ENCODE data around the gene MYO6. TPM values are rescaled to one million over a fixed set of nuclear protein-coding genes. Genes with fewer than 3 reads are reported as not detected.

Gene MYO6
- total and polyA plus RNA-seq, 5 experiments from 2014 or later: 0.91 to 5.6 (median 1.5) TPM

DNA sequence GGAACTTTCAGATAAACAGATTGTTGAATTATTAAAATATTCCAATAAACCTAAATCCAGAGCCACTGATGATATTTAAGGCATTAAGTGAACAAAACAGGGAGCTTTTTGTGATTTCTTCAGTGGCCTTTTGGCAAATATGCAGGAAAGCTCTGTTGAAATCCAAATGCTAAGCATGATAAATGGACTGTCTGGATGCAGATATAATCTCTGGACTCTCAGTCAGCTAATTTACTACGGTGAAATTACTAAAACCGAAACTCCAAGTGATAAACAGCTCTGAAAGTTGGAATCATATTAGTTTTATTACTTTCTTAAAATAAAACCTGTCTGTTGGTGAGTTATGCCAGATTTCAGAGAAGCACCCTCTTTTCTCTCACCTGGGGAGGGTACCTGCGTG lies 203.1 kb downstream of the MYO6 start:
- no peak overlapping the region for H3K4me3 Mint-ChIP-seq
- POLR2A ChIA-PET: no interaction called here
- H3K4me1 Mint-ChIP-seq: no peaks in the 10 kb centered on the region
- ATAC-seq (no peak), DNase-seq (no peak)
- no peak overlapping the region for H3K27ac Mint-ChIP-seq
- no peaks in the 10 kb centered on the region for H3K36me3 Mint-ChIP-seq
- H3K27me3 Mint-ChIP-seq: peaks cover 0 to 3% (median 2%) of the 10 kb centered on the region in 5 donors
- peaks cover 0 to 7% (median 3%) of the 10 kb centered on the region in 9 donors for H3K9me3 Mint-ChIP-seq

DNA sequence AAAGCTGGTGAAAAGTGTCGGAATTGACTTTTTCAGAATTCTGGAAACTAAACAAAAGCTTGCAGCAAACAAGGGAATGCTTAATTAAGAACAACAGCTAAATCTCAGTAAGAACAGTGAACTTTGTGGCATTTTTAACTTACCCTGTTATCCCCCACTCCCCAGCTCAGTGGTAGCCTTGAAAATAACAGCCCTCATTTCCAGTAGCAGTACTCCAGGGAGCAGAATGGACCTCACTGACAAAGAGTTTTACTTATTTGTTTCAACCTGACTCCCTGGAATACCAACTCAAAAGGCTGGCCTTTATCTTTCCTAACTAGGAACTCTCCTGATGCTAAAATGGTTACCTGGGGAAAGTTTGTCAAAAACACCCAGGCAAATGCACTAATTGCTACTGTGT lies 214.5 kb downstream of the MYO6 start:
- ATAC-seq: no peak
- no peaks in the 10 kb centered on the region for H3K9me3 Mint-ChIP-seq
- POLR2A ChIA-PET: no interaction called here
- no peak overlapping the region for H3K4me3 Mint-ChIP-seq
- no peak for DNase-seq
- no peaks in the 10 kb centered on the region for H3K4me1 Mint-ChIP-seq
- peaks cover 0 to 9% (median 4%) of the 10 kb centered on the region in 5 donors for H3K27me3 Mint-ChIP-seq
- H3K36me3 Mint-ChIP-seq: peaks cover 0 to 2% (median 0%) of the 10 kb centered on the region in 3 donors
- no peak overlapping the region for H3K27ac Mint-ChIP-seq

DNA sequence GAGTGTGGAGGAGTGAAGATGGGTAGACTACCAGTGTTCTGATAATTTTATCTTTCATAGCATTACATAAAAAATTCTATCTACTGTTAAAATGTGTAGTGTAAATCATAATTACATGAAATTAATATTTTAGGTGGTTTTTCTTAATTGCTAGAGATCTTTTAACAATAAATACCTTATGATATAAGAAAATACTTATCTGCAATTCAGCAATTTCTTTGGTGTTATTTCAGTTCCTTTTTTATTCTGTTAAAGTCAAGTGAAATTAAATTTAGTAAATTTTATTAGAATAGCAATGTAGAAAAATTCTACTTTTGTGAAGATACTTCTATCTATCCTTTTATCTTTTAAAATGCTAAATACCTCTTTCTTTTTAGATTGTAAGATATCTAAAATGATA lies 219.1 kb downstream of the MYO6 start:
- DNase-seq: no peak

More for the DNA sequence above, 219.1 kb downstream of the MYO6 start:
- POLR2A ChIA-PET: no interaction called here
- no peak for ATAC-seq
- no peak overlapping the region for H3K4me3 Mint-ChIP-seq
- peaks cover 0 to 4% (median 0%) of the 10 kb centered on the region in 9 donors for H3K9me3 Mint-ChIP-seq
- H3K4me1 Mint-ChIP-seq: no peaks in the 10 kb centered on the region
- peaks cover 0 to 5% (median 1%) of the 10 kb centered on the region in 5 donors for H3K27me3 Mint-ChIP-seq
- peak overlapping the region in 1 of 10 donors; percentile 10 for H3K27ac Mint-ChIP-seq
- no peaks in the 10 kb centered on the region for H3K36me3 Mint-ChIP-seq

Other genes starting within 250 kb of the MYO6 start
- gene SENP6, start 147.4 kb upstream of the MYO6 start, total RNA-seq: 100 to 1,000 TPM; 131 to 147 TPM
- 10 to 100 TPM; 48.4 to 67.3 (median 57.7) TPM for gene SENP6, start 147.4 kb upstream of the MYO6 start, polyA plus RNA-seq

Measured in naive thymus-derived CD8-positive, alpha-beta T cell (primary cell).